ENCODE measurements around the gene CDK7. TPM values are rescaled to one million over a fixed set of nuclear protein-coding genes. Genes with fewer than 3 reads are reported as not detected.

CDK7 gene
- polyA plus RNA-seq, 1 of the 3 experiments (the other 2 are of a cell fraction): 44.2 TPM

DNA sequence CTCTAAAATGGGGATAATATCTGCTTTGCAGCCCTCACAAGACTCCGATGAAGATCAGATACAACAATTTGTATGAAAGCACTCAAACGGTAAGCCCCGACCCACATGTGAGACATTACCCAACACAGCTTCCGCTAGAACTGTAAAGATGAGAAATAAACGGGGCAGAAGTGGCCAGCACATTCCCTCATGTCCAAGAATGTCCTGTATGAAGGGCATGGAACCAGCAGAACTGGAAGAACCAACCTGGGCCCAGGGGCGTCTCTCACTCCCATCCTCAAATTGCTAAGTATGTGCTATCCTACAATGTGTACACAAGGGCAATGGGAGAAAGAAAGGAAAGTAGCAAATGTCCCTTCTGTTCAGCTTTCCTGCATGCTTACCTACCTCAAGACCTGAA is 64.9 kb downstream of the CDK7 start:
- Histone ChIP-seq H3K36me3 (replicated peaks in 1 of 2; ENCODE audit: control insufficient read depth in 1 of 2, insufficient read depth in 2 of 2, low read length in 1 of 2) (no peaks in the 10 kb centered on the region), H3F3A (replicated peaks; ENCODE audit: insufficient read depth) (peaks cover 8% of the 10 kb centered on the region), H4K20me1 (ENCODE audit: insufficient read depth) (no peaks in the 10 kb centered on the region), H3K79me2 (ENCODE audit: insufficient read depth) (no peaks in the 10 kb centered on the region), H3K9me2 (no peaks in the 10 kb centered on the region), H3K9me3 (no peaks in the 10 kb centered on the region), H3K4me1 (ENCODE audit: control insufficient read depth in 1 of 2, insufficient read depth in 2 of 2, low read depth in 1 of 2, low read length in 1 of 2) (peaks cover 4 to 6% of the 10 kb centered on the region in 2 experiments; a peak in 1 of 4 replicates), H3K27me3 (ENCODE audit: insufficient read depth) (no peaks in the 10 kb centered on the region), H3K9ac (no peak overlapping the region), H3K27ac (ENCODE audit: low read depth in 2 of 2, low read length in 1 of 2) (no peak overlapping the region), H2AFZ (ENCODE audit: low read depth) (no peak overlapping the region), H3K4me3 (ENCODE audit: low read depth in 2 of 2, low read length in 1 of 2) (no peak overlapping the region), H3K4me2 (no peak overlapping the region)
- no peak for DNase-seq
- ChIA-PET POLR2A (no interaction called here), CTCF (no interaction called here)
- TF ChIP-seq TCF12 (IDR thresholded peaks at IDR 0.05): no peak
- 76% methylated on average over 6 of the region's 6 CpGs for WGBS (ENCODE audit: low lambda C conversion rate)

DNA sequence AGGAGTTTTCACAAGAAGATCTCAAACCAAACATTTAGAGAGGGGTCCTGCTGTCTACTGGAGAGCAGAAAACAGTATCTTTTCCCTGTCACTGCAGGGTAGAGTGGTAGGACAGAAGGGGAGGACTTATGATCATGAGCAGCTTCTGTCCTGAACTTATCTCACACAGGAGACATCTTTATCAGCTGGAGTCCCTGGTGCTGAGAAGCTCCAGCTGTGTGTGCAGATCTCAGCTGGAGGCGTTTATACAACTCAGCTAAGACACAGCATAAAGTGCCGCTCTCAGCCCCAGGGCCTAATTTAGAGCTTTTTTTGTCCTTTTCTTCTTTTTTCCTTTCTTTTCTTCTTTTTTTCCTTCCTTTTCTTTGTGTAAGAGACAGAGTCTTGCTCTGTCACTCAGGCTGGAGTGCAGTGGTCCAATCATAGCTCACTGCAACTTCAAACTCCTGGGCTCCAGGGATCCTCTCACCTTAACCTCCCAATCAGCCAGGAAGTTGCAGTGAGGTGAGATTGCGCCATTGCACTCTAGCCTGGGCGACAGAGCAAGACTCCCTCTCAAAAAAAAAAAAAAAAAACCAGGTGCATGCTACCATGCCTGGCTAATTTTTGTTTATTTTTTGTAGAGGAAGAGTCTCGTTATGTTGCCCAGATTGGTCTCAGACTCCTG is 66.0 kb downstream of the CDK7 start:
- H3K4me3 ChIP-seq (ENCODE audit: low read depth in 2 of 2, low read length in 1 of 2): no peak overlapping the region
- H3K9me2 ChIP-seq: no peaks in the 10 kb centered on the region
- H2AFZ ChIP-seq (ENCODE audit: low read depth): no peak overlapping the region
- no peaks in the 10 kb centered on the region for H4K20me1 ChIP-seq (ENCODE audit: insufficient read depth)
- H3K4me2 ChIP-seq: no peak overlapping the region
- no peaks in the 10 kb centered on the region for H3F3A ChIP-seq (replicated peaks; ENCODE audit: insufficient read depth)
- no peaks in the 10 kb centered on the region for H3K27me3 ChIP-seq (ENCODE audit: insufficient read depth)
- no peak overlapping the region for H3K27ac ChIP-seq (ENCODE audit: low read depth in 2 of 2, low read length in 1 of 2)
- POLR2A ChIA-PET: no interaction called here
- no peak overlapping the region for H3K9ac ChIP-seq
- TF ChIP-seq, protein P1, sequence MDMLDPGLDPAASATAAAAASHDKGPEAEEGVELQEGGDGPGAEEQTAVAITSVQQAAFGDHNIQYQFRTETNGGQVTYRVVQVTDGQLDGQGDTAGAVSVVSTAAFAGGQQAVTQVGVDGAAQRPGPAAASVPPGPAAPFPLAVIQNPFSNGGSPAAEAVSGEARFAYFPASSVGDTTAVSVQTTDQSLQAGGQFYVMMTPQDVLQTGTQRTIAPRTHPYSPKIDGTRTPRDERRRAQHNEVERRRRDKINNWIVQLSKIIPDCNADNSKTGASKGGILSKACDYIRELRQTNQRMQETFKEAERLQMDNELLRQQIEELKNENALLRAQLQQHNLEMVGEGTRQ (IDR thresholded peaks at IDR 0.05; ENCODE audit: borderline replicate concordance, low read depth, low read length): no peak
- TF ChIP-seq FOXJ3 (CRISPR knock-in tag; IDR thresholded peaks at IDR 0.05) (no peak), EZH2phosphoT487 (IDR thresholded peaks at IDR 0.05; ENCODE audit: borderline replicate concordance, low read depth) (no peak)
- TF ChIP-seq, protein P2, sequence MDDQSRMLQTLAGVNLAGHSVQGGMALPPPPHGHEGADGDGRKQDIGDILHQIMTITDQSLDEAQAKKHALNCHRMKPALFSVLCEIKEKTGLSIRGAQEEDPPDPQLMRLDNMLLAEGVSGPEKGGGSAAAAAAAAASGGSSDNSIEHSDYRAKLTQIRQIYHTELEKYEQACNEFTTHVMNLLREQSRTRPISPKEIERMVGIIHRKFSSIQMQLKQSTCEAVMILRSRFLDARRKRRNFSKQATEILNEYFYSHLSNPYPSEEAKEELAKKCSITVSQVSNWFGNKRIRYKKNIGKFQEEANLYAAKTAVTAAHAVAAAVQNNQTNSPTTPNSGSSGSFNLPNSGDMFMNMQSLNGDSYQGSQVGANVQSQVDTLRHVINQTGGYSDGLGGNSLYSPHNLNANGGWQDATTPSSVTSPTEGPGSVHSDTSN (IDR thresholded peaks at IDR 0.05): no peak
- CTCF ChIA-PET: no interaction called here
- no peaks in the 10 kb centered on the region for H3K36me3 ChIP-seq (replicated peaks in 1 of 2; ENCODE audit: control insufficient read depth in 1 of 2, insufficient read depth in 2 of 2, low read length in 1 of 2)
- H3K9me3 ChIP-seq: no peaks in the 10 kb centered on the region
- DNase-seq: no peak
- H3K4me1 ChIP-seq (ENCODE audit: control insufficient read depth in 1 of 2, insufficient read depth in 2 of 2, low read depth in 1 of 2, low read length in 1 of 2): no peaks in the 10 kb centered on the region; a peak in 1 of 4 replicates
- 77% methylated on average over 5 of the region's 5 CpGs for WGBS (ENCODE audit: low lambda C conversion rate)
- H3K79me2 ChIP-seq (ENCODE audit: insufficient read depth): no peaks in the 10 kb centered on the region

DNA sequence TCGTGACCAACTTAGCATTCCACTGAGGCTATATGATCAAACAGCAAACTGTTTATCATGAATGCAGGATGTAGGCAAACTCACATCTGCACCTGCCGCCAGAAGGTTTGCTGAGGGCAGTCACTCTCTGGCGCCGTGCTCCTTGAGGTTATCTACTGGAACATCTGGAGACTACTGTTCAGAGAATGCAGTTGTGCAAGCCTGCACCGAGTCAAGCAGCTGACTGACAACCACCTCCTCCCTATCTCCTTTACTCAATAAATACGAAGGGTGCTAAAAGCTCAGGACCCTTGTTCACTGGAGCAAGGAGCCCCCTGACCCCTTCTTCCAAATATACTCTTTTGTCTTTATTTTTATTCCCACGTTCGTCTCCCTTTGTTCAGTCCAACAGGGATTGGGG is 70.8 kb downstream of the CDK7 start:
- H3K4me2 ChIP-seq: no peak overlapping the region
- H3K9me2 ChIP-seq: no peaks in the 10 kb centered on the region
- H3K4me1 ChIP-seq (ENCODE audit: control insufficient read depth in 1 of 2, insufficient read depth in 2 of 2, low read depth in 1 of 2, low read length in 1 of 2): no peaks in the 10 kb centered on the region; a peak in 1 of 4 replicates
- H3K27me3 ChIP-seq (ENCODE audit: insufficient read depth): no peaks in the 10 kb centered on the region
- CTCF ChIA-PET: no interaction called here
- no peaks in the 10 kb centered on the region for H3K9me3 ChIP-seq
- no peaks in the 10 kb centered on the region for H3F3A ChIP-seq (replicated peaks; ENCODE audit: insufficient read depth)
- no peaks in the 10 kb centered on the region for H4K20me1 ChIP-seq (ENCODE audit: insufficient read depth)
- no peak overlapping the region for H3K27ac ChIP-seq (ENCODE audit: low read depth in 2 of 2, low read length in 1 of 2)
- H3K79me2 ChIP-seq (ENCODE audit: insufficient read depth): no peaks in the 10 kb centered on the region
- POLR2A ChIA-PET: no interaction called here
- 93% methylated on average over 7 of the region's 8 CpGs for WGBS (ENCODE audit: low lambda C conversion rate)
- H3K9ac ChIP-seq: no peak overlapping the region
- H3K36me3 ChIP-seq (replicated peaks in 1 of 2; ENCODE audit: control insufficient read depth in 1 of 2, insufficient read depth in 2 of 2, low read length in 1 of 2): no peaks in the 10 kb centered on the region
- DNase-seq: no peak
- no peak overlapping the region for H2AFZ ChIP-seq (ENCODE audit: low read depth)
- no peak overlapping the region for H3K4me3 ChIP-seq (ENCODE audit: low read depth in 2 of 2, low read length in 1 of 2)
- TF ChIP-seq SIN3A (IDR thresholded peaks at IDR 0.05; ENCODE audit: borderline replicate concordance, low read depth, low read length): no peak
- no peak for TF ChIP-seq ELF1 (IDR thresholded peaks at IDR 0.05)
- no peak for TF ChIP-seq EZH2phosphoT487 (IDR thresholded peaks at IDR 0.05; ENCODE audit: borderline replicate concordance, low read depth)
- TF ChIP-seq POLR2AphosphoS5 (IDR thresholded peaks at IDR 0.05; ENCODE audit: low read depth, low read length): no peak
- TF ChIP-seq, protein P3, sequence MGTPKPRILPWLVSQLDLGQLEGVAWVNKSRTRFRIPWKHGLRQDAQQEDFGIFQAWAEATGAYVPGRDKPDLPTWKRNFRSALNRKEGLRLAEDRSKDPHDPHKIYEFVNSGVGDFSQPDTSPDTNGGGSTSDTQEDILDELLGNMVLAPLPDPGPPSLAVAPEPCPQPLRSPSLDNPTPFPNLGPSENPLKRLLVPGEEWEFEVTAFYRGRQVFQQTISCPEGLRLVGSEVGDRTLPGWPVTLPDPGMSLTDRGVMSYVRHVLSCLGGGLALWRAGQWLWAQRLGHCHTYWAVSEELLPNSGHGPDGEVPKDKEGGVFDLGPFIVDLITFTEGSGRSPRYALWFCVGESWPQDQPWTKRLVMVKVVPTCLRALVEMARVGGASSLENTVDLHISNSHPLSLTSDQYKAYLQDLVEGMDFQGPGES (IDR thresholded peaks at IDR 0.05; ENCODE audit: low read depth, low read length): no peak
- TF ChIP-seq RAD21 (IDR thresholded peaks at IDR 0.05; ENCODE audit: low read length): no peak
- TF ChIP-seq YY1 (IDR thresholded peaks at IDR 0.05; ENCODE audit: low read depth): no peak
- TF ChIP-seq RFX5 (IDR thresholded peaks at IDR 0.05; ENCODE audit: low read length): no peak
- no peak for TF ChIP-seq EP300 (IDR thresholded peaks at IDR 0.05; ENCODE audit: borderline replicate concordance in 1 of 2, low read depth in 1 of 2, low read length in 1 of 2)
- TF ChIP-seq TCF12 (IDR thresholded peaks at IDR 0.05): no peak
- no peak for TF ChIP-seq GABPA (IDR thresholded peaks at IDR 0.05; ENCODE audit: low read depth)
- no peak for TF ChIP-seq CHD2 (IDR thresholded peaks at IDR 0.05; ENCODE audit: low read length, partially characterized antibody)
- TF ChIP-seq, protein P4, sequence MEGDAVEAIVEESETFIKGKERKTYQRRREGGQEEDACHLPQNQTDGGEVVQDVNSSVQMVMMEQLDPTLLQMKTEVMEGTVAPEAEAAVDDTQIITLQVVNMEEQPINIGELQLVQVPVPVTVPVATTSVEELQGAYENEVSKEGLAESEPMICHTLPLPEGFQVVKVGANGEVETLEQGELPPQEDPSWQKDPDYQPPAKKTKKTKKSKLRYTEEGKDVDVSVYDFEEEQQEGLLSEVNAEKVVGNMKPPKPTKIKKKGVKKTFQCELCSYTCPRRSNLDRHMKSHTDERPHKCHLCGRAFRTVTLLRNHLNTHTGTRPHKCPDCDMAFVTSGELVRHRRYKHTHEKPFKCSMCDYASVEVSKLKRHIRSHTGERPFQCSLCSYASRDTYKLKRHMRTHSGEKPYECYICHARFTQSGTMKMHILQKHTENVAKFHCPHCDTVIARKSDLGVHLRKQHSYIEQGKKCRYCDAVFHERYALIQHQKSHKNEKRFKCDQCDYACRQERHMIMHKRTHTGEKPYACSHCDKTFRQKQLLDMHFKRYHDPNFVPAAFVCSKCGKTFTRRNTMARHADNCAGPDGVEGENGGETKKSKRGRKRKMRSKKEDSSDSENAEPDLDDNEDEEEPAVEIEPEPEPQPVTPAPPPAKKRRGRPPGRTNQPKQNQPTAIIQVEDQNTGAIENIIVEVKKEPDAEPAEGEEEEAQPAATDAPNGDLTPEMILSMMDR (IDR thresholded peaks at IDR 0.05): no peak
- TF ChIP-seq TAF1 (IDR thresholded peaks at IDR 0.05; ENCODE audit: borderline replicate concordance, low read depth, low read length): no peak

Measured in SK-N-SH (cell line).